MG63 (cell line): ENCODE measurements around the gene GTF2H2. TPM values are rescaled to one million over a fixed set of nuclear protein-coding genes. Genes with fewer than 3 reads are reported as not detected.
"Not testable (repeated sequence)": the region's sequence is repeated elsewhere in the genome, so short reads cannot be mapped to it uniquely, and the experiment has no call there.

Experiments used
- DNase-seq: peaks from one replicate; pipeline ENCODE4 v3.0.0-alpha.2; 2020
- H3K27me3 ChIP-seq: fragments of 250-450 bp; sonication (Bioruptor Pico); 2 replicates; pipeline ENCODE4 v1.5.1; 2020; ENCODE audit warnings: mild to moderate bottlenecking, moderate library complexity
- H3K36me3 ChIP-seq: fragments of 250-450 bp; sonication (Bioruptor Pico); 2 replicates; pipeline ENCODE4 v1.5.1; 2020; ENCODE audit warnings: mild to moderate bottlenecking, moderate library complexity
- H3K4me3 ChIP-seq: fragments of 250-450 bp; sonication (Bioruptor Pico); 2 replicates; pipeline ENCODE4 v1.5.1; 2020; ENCODE audit warnings: mild to moderate bottlenecking, moderate library complexity
- H3K9me3 ChIP-seq: fragments of 250-450 bp; sonication (Bioruptor Pico); 2 replicates; pipeline ENCODE4 v1.5.1; 2020; ENCODE audit warnings: mild to moderate bottlenecking, moderate library complexity
- total RNA-seq: library from RNA; depleted of rRNA; stranded (reverse); fragments of >200 nt; shearing (Covaris generic); gene quantifications from 2 replicates; pipeline ENCODE4 v1.2.3, GENCODE V29; 2014; ENCODE audit warnings: low replicate concordance; rRNA removed

Gene GTF2H2
- total RNA-seq: 18.5 and 94.6 TPM in 2 replicates

- H3K4me3 ChIP-seq, H3K36me3 ChIP-seq, DNase-seq, H3K9me3 ChIP-seq, H3K27me3 ChIP-seq: not testable (repeated sequence)
Observed at GRCh38 chr5:71067262-71067928, at the start of gene GTF2H2. Gene GTF2H2, minus strand, starts transcription at chr5:71067676. Its CDS starts 4,913 bp downstream, at chr5:71062763.

- not testable (repeated sequence) for H3K27me3 ChIP-seq, DNase-seq, H3K9me3 ChIP-seq, H3K36me3 ChIP-seq, H3K4me3 ChIP-seq
Observed at GRCh38 chr5:71109730-71110275, 42.3 kb upstream of the GTF2H2 start.

GRCh38 chr5:71099996-71100395 is 32.5 kb upstream of the GTF2H2 start:
- H3K4me3 ChIP-seq, H3K36me3 ChIP-seq, DNase-seq, H3K9me3 ChIP-seq, H3K27me3 ChIP-seq: not testable (repeated sequence)

GRCh38 chr5:71097930-71098203 is 30.4 kb upstream of the GTF2H2 start:
- H3K36me3 ChIP-seq, H3K4me3 ChIP-seq, H3K27me3 ChIP-seq, H3K9me3 ChIP-seq, DNase-seq: not testable (repeated sequence)

GRCh38 chr5:71097173-71097929 is 29.9 kb upstream of the GTF2H2 start:
- DNase-seq, H3K27me3 ChIP-seq, H3K9me3 ChIP-seq, H3K36me3 ChIP-seq, H3K4me3 ChIP-seq: not testable (repeated sequence)

GRCh38 chr5:71089773-71090172 is 22.3 kb upstream of the GTF2H2 start:
- H3K4me3 ChIP-seq, H3K36me3 ChIP-seq, H3K27me3 ChIP-seq, H3K9me3 ChIP-seq, DNase-seq: not testable (repeated sequence)

- H3K9me3 ChIP-seq, H3K4me3 ChIP-seq, DNase-seq, H3K27me3 ChIP-seq, H3K36me3 ChIP-seq: not testable (repeated sequence)
Observed at GRCh38 chr5:71088754-71089153, 21.3 kb upstream of the GTF2H2 start.

- not testable (repeated sequence) for H3K27me3 ChIP-seq, H3K9me3 ChIP-seq, H3K4me3 ChIP-seq, DNase-seq, H3K36me3 ChIP-seq
Observed at GRCh38 chr5:71086145-71086544, 18.7 kb upstream of the GTF2H2 start.

- not testable (repeated sequence) for H3K36me3 ChIP-seq, H3K9me3 ChIP-seq, H3K27me3 ChIP-seq, DNase-seq, H3K4me3 ChIP-seq
Observed at GRCh38 chr5:71084280-71085063, 17.0 kb upstream of the GTF2H2 start.

- H3K9me3 ChIP-seq, H3K36me3 ChIP-seq, H3K4me3 ChIP-seq, H3K27me3 ChIP-seq, DNase-seq: not testable (repeated sequence)
Observed at GRCh38 chr5:71082898-71083297, 15.4 kb upstream of the GTF2H2 start.

- H3K36me3 ChIP-seq, DNase-seq, H3K4me3 ChIP-seq, H3K9me3 ChIP-seq, H3K27me3 ChIP-seq: not testable (repeated sequence)
Observed at GRCh38 chr5:71082340-71082739, 14.9 kb upstream of the GTF2H2 start.

GRCh38 chr5:71061322-71061721 is 6.2 kb downstream of the GTF2H2 start:
- not testable (repeated sequence) for H3K4me3 ChIP-seq, H3K9me3 ChIP-seq, H3K36me3 ChIP-seq, H3K27me3 ChIP-seq, DNase-seq

- H3K27me3 ChIP-seq, H3K36me3 ChIP-seq, H3K4me3 ChIP-seq, DNase-seq, H3K9me3 ChIP-seq: not testable (repeated sequence)
Observed at GRCh38 chr5:71059426-71059825, 8.1 kb downstream of the GTF2H2 start.

GRCh38 chr5:71044808-71045207 is 22.7 kb downstream of the GTF2H2 start:
- not testable (repeated sequence) for DNase-seq, H3K36me3 ChIP-seq, H3K27me3 ChIP-seq, H3K9me3 ChIP-seq, H3K4me3 ChIP-seq

GRCh38 chr5:71044128-71044527 is 23.3 kb downstream of the GTF2H2 start:
- not testable (repeated sequence) for H3K36me3 ChIP-seq, H3K27me3 ChIP-seq, H3K4me3 ChIP-seq, H3K9me3 ChIP-seq, DNase-seq

- not testable (repeated sequence) for H3K36me3 ChIP-seq, H3K9me3 ChIP-seq, H3K27me3 ChIP-seq, DNase-seq, H3K4me3 ChIP-seq
Observed at GRCh38 chr5:71031046-71031776, 36.3 kb downstream of the GTF2H2 start.
